Mesenchymal stem cell (in vitro differentiated cells and primary cell): ENCODE data around the gene NDUFB3.

ENCODE experiments used
- DNase-seq: peaks from one replicate; pipeline ENCODE4 v3.0.0-alpha.2; 2013
- H2AFZ ChIP-seq: one replicate; pipeline ENCODE4 v1.6.1; 2013; ENCODE audit warnings: low read depth, mild to moderate bottlenecking, control low read depth, inconsistent platforms, low read length, moderate library complexity
- H2AK5ac ChIP-seq: 2 replicates; pipeline ENCODE4 v1.6.1; 2013; ENCODE audit warnings: low read length, moderate library complexity, mild to moderate bottlenecking, inconsistent platforms; ENCODE audit not compliant: severe bottlenecking
- H2BK120ac ChIP-seq: one replicate; pipeline ENCODE4 v1.6.1; 2013; ENCODE audit warnings: low read depth, mild to moderate bottlenecking, inconsistent platforms, low read length, moderate library complexity
- H2BK12ac ChIP-seq, 2 experiments: one replicate each; pipeline ENCODE4 v1.6.1; 2013; ENCODE audit warnings: inconsistent platforms in 2 of 2, low read length in 2 of 2, mild to moderate bottlenecking in 2 of 2, moderate library complexity in 2 of 2, control low read depth in 1 of 2
- H2BK15ac ChIP-seq: one replicate; pipeline ENCODE4 v1.6.1; 2013; ENCODE audit warnings: mild to moderate bottlenecking, low read depth, inconsistent platforms; ENCODE audit not compliant: poor library complexity, severe bottlenecking
- H2BK5ac ChIP-seq: 2 replicates; pipeline ENCODE4 v1.6.1; 2013; ENCODE audit warnings: low read depth, mild to moderate bottlenecking, low read length, control low read depth, inconsistent platforms; ENCODE audit not compliant: poor library complexity, severe bottlenecking
- H3K14ac ChIP-seq, 2 experiments: one replicate each; pipeline ENCODE4 v1.6.1; 2013; ENCODE audit warnings: inconsistent platforms in 2 of 2, low read length in 2 of 2, control low read depth in 1 of 2, mild to moderate bottlenecking in 1 of 2, moderate library complexity in 1 of 2
- H3K18ac ChIP-seq, 2 experiments: one replicate each; pipeline ENCODE4 v1.6.1; 2013; ENCODE audit warnings: inconsistent platforms in 2 of 2, low read length in 2 of 2, control low read depth in 1 of 2, low read depth in 1 of 2, mild to moderate bottlenecking in 1 of 2
- H3K23ac ChIP-seq, 2 experiments: one replicate each; pipeline ENCODE4 v1.6.1; 2013; ENCODE audit warnings: inconsistent platforms in 2 of 2, low read length in 2 of 2, mild to moderate bottlenecking in 2 of 2, moderate library complexity in 2 of 2, control low read depth in 1 of 2
- H3K27ac ChIP-seq: 2 replicates; pipeline ENCODE4 v1.5.1; 2013; ENCODE audit warnings: mild to moderate bottlenecking, moderate library complexity, low read length, control low read depth, inconsistent platforms; ENCODE audit not compliant: poor library complexity, severe bottlenecking
- H3K27me3 ChIP-seq, 2 experiments: 2 replicates each; pipeline versions ENCODE4 v1.6.1 to v1.7.0; 2013; ENCODE audit warnings: low read length in 2 of 2, mild to moderate bottlenecking in 2 of 2, moderate library complexity in 2 of 2, control low read depth in 1 of 2, inconsistent platforms in 1 of 2; ENCODE audit not compliant: control insufficient read depth in 1 of 2, insufficient read depth in 1 of 2
- H3K36me3 ChIP-seq, 2 experiments: 2 replicates each; pipeline versions ENCODE4 v1.6.1 to v1.7.0; 2013; ENCODE audit warnings: low read length in 2 of 2, control low read depth in 1 of 2, inconsistent platforms in 1 of 2, low read depth in 1 of 2, mild to moderate bottlenecking in 1 of 2; ENCODE audit not compliant: insufficient read depth in 2 of 2, control insufficient read depth in 1 of 2
- H3K4ac ChIP-seq, 2 experiments: one replicate each; pipeline ENCODE4 v1.6.1; 2013; ENCODE audit warnings: inconsistent platforms in 2 of 2, low read length in 2 of 2, mild to moderate bottlenecking in 2 of 2, moderate library complexity in 2 of 2, control low read depth in 1 of 2, low read depth in 1 of 2
- H3K4me1 ChIP-seq: 2 replicates; pipeline ENCODE4 v1.6.1; 2013; ENCODE audit warnings: low read depth, low read length, control low read depth; ENCODE audit not compliant: control insufficient read depth, insufficient read depth
- H3K4me2 ChIP-seq: 2 replicates; pipeline ENCODE4 v1.6.1; 2013; ENCODE audit warnings: low read length, mild to moderate bottlenecking, inconsistent platforms; ENCODE audit not compliant: poor library complexity, severe bottlenecking
- H3K4me3 ChIP-seq, 2 experiments: 2 replicates each; pipeline versions ENCODE4 v1.5.1 to v1.7.0; 2013; ENCODE audit warnings: low read length in 2 of 2, mild to moderate bottlenecking in 2 of 2, control low read depth in 1 of 2, low read depth in 1 of 2; ENCODE audit not compliant: insufficient read depth in 1 of 2
- H3K79me1 ChIP-seq: replicated peaks from 2 replicates; pipeline ENCODE4 v1.6.1; 2013; ENCODE audit warnings: mild to moderate bottlenecking, control low read depth, low read length, inconsistent platforms; ENCODE audit not compliant: poor library complexity, severe bottlenecking
- H3K9ac ChIP-seq: 2 replicates; pipeline ENCODE4 v1.7.0; 2013; ENCODE audit warnings: mild to moderate bottlenecking, low read length, moderate library complexity
- H3K9me3 ChIP-seq: 2 replicates; pipeline ENCODE4 v1.7.0; 2013; ENCODE audit warnings: mild to moderate bottlenecking, low read length; ENCODE audit not compliant: control insufficient read depth
- H4K8ac ChIP-seq: one replicate; pipeline ENCODE4 v1.6.1; 2013; ENCODE audit warnings: inconsistent platforms, mild to moderate bottlenecking, low read length, moderate library complexity
- H4K91ac ChIP-seq: one replicate; pipeline ENCODE4 v1.6.1; 2013; ENCODE audit warnings: mild to moderate bottlenecking, low read length, inconsistent platforms
- WGBS: methylation state at CpG from one replicate; pipeline ENCODE4 v1.1.7; 2013; ENCODE audit warnings: mixed read lengths; 5-methylcytosine and 5-hydroxymethylcytosine counted together

The NDUFB3 gene

DNA sequence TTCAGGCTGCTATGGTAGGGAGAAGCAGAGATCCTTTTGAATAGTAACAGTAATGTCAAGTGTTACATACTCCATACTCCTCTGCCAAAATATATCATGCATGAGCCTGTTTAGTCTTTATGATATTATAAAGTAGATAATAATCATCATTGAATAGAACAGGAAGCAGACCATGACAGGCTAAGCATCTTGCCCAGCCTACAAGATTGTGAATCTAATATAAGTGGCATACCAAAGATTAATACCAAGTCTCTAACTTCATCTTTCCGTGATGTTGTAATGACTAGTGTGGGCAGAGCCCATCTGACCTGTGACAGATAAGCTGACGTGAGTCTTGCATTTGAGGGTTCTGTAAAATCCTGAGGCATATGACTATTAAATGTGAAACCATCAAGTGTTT is 13.1 kb downstream of the NDUFB3 start:
- no peak for DNase-seq
- no peak overlapping the region for H2BK12ac ChIP-seq
- H3K14ac ChIP-seq, result no peak overlapping the region
- H3K27me3 ChIP-seq, result no peaks in the 10 kb centered on the region
- H3K18ac ChIP-seq, result no peak overlapping the region
- H3K23ac ChIP-seq, result no peak overlapping the region
- H3K4ac ChIP-seq, result no peak overlapping the region
- H2BK15ac ChIP-seq, result no peak overlapping the region
- H4K91ac ChIP-seq, result no peak overlapping the region
- H3K9ac ChIP-seq, result no peak overlapping the region
- H3K36me3 ChIP-seq, result peaks cover 34 to 46% of the 10 kb centered on the region in 2 experiments
- WGBS, result 100% methylated on average over 1 of the region's 2 CpGs
- H3K4me1 ChIP-seq, result peaks cover 1% of the 10 kb centered on the region
- H4K8ac ChIP-seq, result no peak overlapping the region
- H2BK120ac ChIP-seq, result no peak overlapping the region
- no peak overlapping the region for H3K4me2 ChIP-seq
- H2AK5ac ChIP-seq, result no peak overlapping the region
- no peak overlapping the region for H2BK5ac ChIP-seq
- no peak overlapping the region for H3K4me3 ChIP-seq
- no peaks in the 10 kb centered on the region for H3K9me3 ChIP-seq
- no peak overlapping the region for H3K27ac ChIP-seq
- H3K79me1 ChIP-seq, result peaks cover 8% of the 10 kb centered on the region
- H2AFZ ChIP-seq, result no peak overlapping the region

DNA sequence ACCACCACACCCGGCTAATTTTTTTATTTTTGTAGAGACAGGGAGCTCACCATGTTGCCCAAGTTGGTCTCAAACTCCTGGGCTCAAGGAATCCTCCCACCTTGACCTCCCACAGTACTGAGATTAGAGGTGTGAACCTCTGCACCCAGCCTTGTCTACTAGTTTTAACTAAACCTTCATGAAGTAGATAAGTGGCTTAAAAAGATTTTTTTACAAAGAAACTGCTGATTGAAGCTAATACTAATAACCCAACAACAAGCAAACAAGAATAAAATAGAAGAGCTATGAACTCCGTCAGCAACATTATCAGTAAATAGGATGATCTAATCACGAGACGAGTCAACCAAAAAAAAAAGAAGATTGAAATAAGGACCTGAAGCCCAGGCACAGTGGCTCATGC is 18.8 kb downstream of the NDUFB3 start:
- Histone ChIP-seq H4K91ac (no peak overlapping the region), H3K18ac (no peak overlapping the region), H2BK120ac (no peak overlapping the region), H2BK5ac (no peak overlapping the region), H3K4me1 (peaks cover 5% of the 10 kb centered on the region), H2AK5ac (peak overlapping the region; percentile 26), H2BK15ac (no peak overlapping the region), H3K36me3 (peaks cover 13 to 17% of the 10 kb centered on the region in 2 experiments), H3K27me3 (no peaks in the 10 kb centered on the region), H3K4me3 (no peak overlapping the region), H4K8ac (no peak overlapping the region), H2AFZ (no peak overlapping the region), H3K4me2 (no peak overlapping the region), H2BK12ac (no peak overlapping the region), H3K23ac (no peak overlapping the region), H3K9me3 (no peaks in the 10 kb centered on the region), H3K4ac (no peak overlapping the region), H3K27ac (no peak overlapping the region), H3K79me1 (peaks cover 2% of the 10 kb centered on the region), H3K9ac (no peak overlapping the region), H3K14ac (no peak overlapping the region)
- WGBS, result 83% methylated on average over 4 of the region's 4 CpGs
- no peak for DNase-seq

DNA sequence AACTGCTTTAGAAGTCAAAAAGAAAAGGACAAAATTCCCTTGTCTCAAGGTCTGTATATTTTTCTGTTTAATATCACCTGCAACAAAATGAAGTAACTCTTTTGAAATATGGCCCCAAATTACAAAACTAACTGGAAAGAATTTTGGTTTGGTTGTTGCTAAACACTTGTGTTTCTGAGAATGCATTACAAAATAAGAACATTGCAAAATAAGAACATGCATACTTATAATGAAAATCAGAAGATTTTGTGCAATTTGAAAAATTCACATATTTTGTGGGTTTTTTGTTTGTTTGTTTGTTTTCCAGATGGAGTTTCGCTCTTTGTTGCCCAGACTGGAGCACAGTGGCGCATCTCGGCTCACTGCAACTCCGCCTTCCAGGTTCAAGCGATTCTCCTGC is 21.8 kb downstream of the NDUFB3 start:
- Histone ChIP-seq H3K27ac (no peak overlapping the region), H3K9ac (no peak overlapping the region), H3K4me3 (no peak overlapping the region), H2BK5ac (no peak overlapping the region), H2BK12ac (no peak overlapping the region), H3K36me3 (peaks cover 0 to 4% of the 10 kb centered on the region in 2 experiments), H3K9me3 (no peaks in the 10 kb centered on the region), H3K18ac (no peak overlapping the region), H3K14ac (no peak overlapping the region), H3K27me3 (no peaks in the 10 kb centered on the region), H2BK15ac (no peak overlapping the region), H4K91ac (no peak overlapping the region), H3K4ac (no peak overlapping the region), H2AK5ac (no peak overlapping the region), H3K79me1 (peaks cover 2% of the 10 kb centered on the region), H2AFZ (no peak overlapping the region), H3K4me1 (peaks cover 5% of the 10 kb centered on the region), H4K8ac (no peak overlapping the region), H2BK120ac (no peak overlapping the region), H3K23ac (no peak overlapping the region), H3K4me2 (no peak overlapping the region)
- 95% methylated on average over 4 of the region's 5 CpGs for WGBS
- DNase-seq, result no peak

DNA sequence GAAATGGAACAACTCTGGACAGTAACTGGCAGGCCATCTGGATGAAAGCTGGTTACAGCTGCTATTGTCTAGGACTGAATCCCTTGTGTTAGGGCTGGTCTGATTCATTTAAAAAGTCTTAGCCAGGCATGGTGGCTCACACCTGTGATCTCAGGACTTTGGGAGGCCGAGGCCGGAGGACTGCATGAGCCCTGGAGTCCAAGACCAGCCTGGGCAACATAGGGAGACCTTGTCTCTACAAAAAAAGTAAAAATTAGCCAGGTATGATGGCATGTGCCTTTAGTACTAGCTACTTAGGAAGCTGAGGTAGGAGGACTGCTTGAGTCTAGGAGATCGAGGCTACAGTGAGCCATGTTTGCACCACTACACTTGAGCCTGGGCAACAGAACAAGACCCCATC is 28.7 kb downstream of the NDUFB3 start:
- no peak overlapping the region for H4K91ac ChIP-seq
- no peak overlapping the region for H2AK5ac ChIP-seq
- no peak overlapping the region for H2AFZ ChIP-seq
- no peaks in the 10 kb centered on the region for H3K79me1 ChIP-seq
- no peak overlapping the region for H2BK120ac ChIP-seq
- H3K27ac ChIP-seq, result no peak overlapping the region
- H3K27me3 ChIP-seq, result no peaks in the 10 kb centered on the region
- no peak overlapping the region for H2BK12ac ChIP-seq
- H3K9ac ChIP-seq, result no peak overlapping the region
- H4K8ac ChIP-seq, result no peak overlapping the region
- H3K18ac ChIP-seq, result no peak overlapping the region
- no peak overlapping the region for H2BK15ac ChIP-seq
- no peak overlapping the region for H3K14ac ChIP-seq
- H3K4ac ChIP-seq, result no peak overlapping the region
- H2BK5ac ChIP-seq, result no peak overlapping the region
- H3K4me1 ChIP-seq, result no peaks in the 10 kb centered on the region
- WGBS, result 98% methylated on average over 3 of the region's 3 CpGs
- DNase-seq, result no peak
- H3K9me3 ChIP-seq, result no peaks in the 10 kb centered on the region
- H3K23ac ChIP-seq, result no peak overlapping the region
- no peak overlapping the region for H3K4me3 ChIP-seq
- no peak overlapping the region for H3K4me2 ChIP-seq
- no peaks in the 10 kb centered on the region for H3K36me3 ChIP-seq
